Measurements from ENCODE around the gene FAM107B. TPM values are rescaled to one million over a fixed set of nuclear protein-coding genes. Genes with fewer than 3 reads are reported as not detected.

FAM107B gene
- total RNA-seq, 1 experiment from 2014 or later, result 61.6 TPM

- Histone ChIP-seq H3K27ac (ENCODE audit: low read depth, low read length, poor library complexity, severe bottlenecking) (no peak overlapping the region), H3K27me3 (replicated peaks; ENCODE audit: insufficient read depth, low read depth, low read length, poor library complexity) (no peaks in the 10 kb centered on the region), H3K4me1 (ENCODE audit: insufficient read depth, low read length, poor library complexity, severe bottlenecking) (no peaks in the 10 kb centered on the region), H3K4me3 (ENCODE audit: low read depth, low read length, poor library complexity, severe bottlenecking) (no peak overlapping the region), H3K36me3 (ENCODE audit: insufficient read depth, low read length, poor library complexity, severe bottlenecking) (no peaks in the 10 kb centered on the region), H3K9me3 (ENCODE audit: low read depth, low read length, poor library complexity, severe bottlenecking) (no peaks in the 10 kb centered on the region)
- ChIA-PET CTCF (no interaction called here), POLR2A (ENCODE audit: low non-redundant PET) (no interaction called here)
- intact Hi-C loops (cut with micrococcal nuclease; ENCODE audit: unreplicated experiment), result no loop called here
- no peak for DNase-seq (ENCODE audit: low spot score)
- no TSS peak for BruUV-seq (replicated peaks)
- TF ChIP-seq EZH2 (IDR thresholded peaks at IDR 0.05; ENCODE audit: borderline replicate concordance, low read depth, low read length, poor library complexity, severe bottlenecking), result no peak
- no peak for TF ChIP-seq CTCF (conservative IDR thresholded peaks at IDR 0.05; ENCODE audit: low read depth, low read length)
Measured at GRCh38 chr10:14541379-14541778, 233.3 kb downstream of the FAM107B start.

- H3K4me3 ChIP-seq (ENCODE audit: low read depth, low read length, poor library complexity, severe bottlenecking), result no peak overlapping the region
- ChIA-PET POLR2A (ENCODE audit: low non-redundant PET) (no interaction called here), CTCF (no interaction called here)
- H3K27me3 ChIP-seq (replicated peaks; ENCODE audit: insufficient read depth, low read depth, low read length, poor library complexity), result no peaks in the 10 kb centered on the region
- intact Hi-C loops (cut with micrococcal nuclease; ENCODE audit: unreplicated experiment), result no loop called here
- no peak overlapping the region for H3K27ac ChIP-seq (ENCODE audit: low read depth, low read length, poor library complexity, severe bottlenecking)
- no peak for TF ChIP-seq EZH2 (IDR thresholded peaks at IDR 0.05; ENCODE audit: borderline replicate concordance, low read depth, low read length, poor library complexity, severe bottlenecking)
- no peak for TF ChIP-seq CTCF (conservative IDR thresholded peaks at IDR 0.05; ENCODE audit: low read depth, low read length)
- no TSS peak for BruUV-seq (replicated peaks)
- no peaks in the 10 kb centered on the region for H3K36me3 ChIP-seq (ENCODE audit: insufficient read depth, low read length, poor library complexity, severe bottlenecking)
- DNase-seq (ENCODE audit: low spot score), result no peak
- no peaks in the 10 kb centered on the region for H3K4me1 ChIP-seq (ENCODE audit: insufficient read depth, low read length, poor library complexity, severe bottlenecking)
- H3K9me3 ChIP-seq (ENCODE audit: low read depth, low read length, poor library complexity, severe bottlenecking), result no peaks in the 10 kb centered on the region
Measured at GRCh38 chr10:14540611-14541010, 234.1 kb downstream of the FAM107B start.

- H3K4me3 ChIP-seq (ENCODE audit: low read depth, low read length, poor library complexity, severe bottlenecking), result no peak overlapping the region
- no peaks in the 10 kb centered on the region for H3K27me3 ChIP-seq (replicated peaks; ENCODE audit: insufficient read depth, low read depth, low read length, poor library complexity)
- TF ChIP-seq EZH2 (IDR thresholded peaks at IDR 0.05; ENCODE audit: borderline replicate concordance, low read depth, low read length, poor library complexity, severe bottlenecking), result no peak
- TF ChIP-seq CTCF (conservative IDR thresholded peaks at IDR 0.05; ENCODE audit: low read depth, low read length), result no peak
- H3K9me3 ChIP-seq (ENCODE audit: low read depth, low read length, poor library complexity, severe bottlenecking), result no peaks in the 10 kb centered on the region
- BruUV-seq (replicated peaks), result no TSS peak
- CTCF ChIA-PET, result no interaction called here
- DNase-seq (ENCODE audit: low spot score), result no peak
- no peak overlapping the region for H3K27ac ChIP-seq (ENCODE audit: low read depth, low read length, poor library complexity, severe bottlenecking)
- intact Hi-C loops (cut with micrococcal nuclease; ENCODE audit: unreplicated experiment), result no loop called here
- no peaks in the 10 kb centered on the region for H3K4me1 ChIP-seq (ENCODE audit: insufficient read depth, low read length, poor library complexity, severe bottlenecking)
- POLR2A ChIA-PET (ENCODE audit: low non-redundant PET), result no interaction called here
- no peaks in the 10 kb centered on the region for H3K36me3 ChIP-seq (ENCODE audit: insufficient read depth, low read length, poor library complexity, severe bottlenecking)
Measured at GRCh38 chr10:14540062-14540461, 234.6 kb downstream of the FAM107B start.
